WTC11 (cell line): ENCODE results near the gene ACHE. TPM values are rescaled to one million over a fixed set of nuclear protein-coding genes. Genes with fewer than 3 reads are reported as not detected.

Experiments
- ATAC-seq: fragments of 200-7000 bp; cut with Tn5 transposase; 2 replicates; pipeline ENCODE4 v1.10.0; 2021; ENCODE audit warnings: mild to moderate bottlenecking, moderate library complexity
- CTCF ChIA-PET: fragments of 300-600 bp; sonication (Branson Sonifier 250); formaldehyde crosslinking; loops from one replicate; lab custom pipeline; 2021; ENCODE audit warnings: antibody characterized with exemption; lab: Charles Lee
- POLR2A ChIA-PET: fragments of 350-600 bp; sonication (Branson Sonifier 250); formaldehyde crosslinking; loops from one replicate; lab custom pipeline; 2021; ENCODE audit warnings: antibody characterized with exemption; lab: Charles Lee
- DNase-seq: peaks from one replicate; pipeline ENCODE4 v3.0.0; 2021; ENCODE audit warnings: low spot score
- H3K27ac Mint-ChIP-seq: 2 replicates; pipeline ENCODE4 v1.8.0; 2021; ENCODE audit warnings: mixed read lengths
- H3K27me3 Mint-ChIP-seq: 2 replicates; pipeline ENCODE4 v1.8.0; 2021; ENCODE audit warnings: low read depth, mild to moderate bottlenecking, moderate library complexity, mixed read lengths
- H3K36me3 Mint-ChIP-seq: 2 replicates; pipeline ENCODE4 v1.8.0; 2021; ENCODE audit warnings: mixed read lengths
- H3K4me1 Mint-ChIP-seq: 2 replicates; pipeline ENCODE4 v1.8.0; 2022; ENCODE audit warnings: mixed read lengths
- H3K4me3 Mint-ChIP-seq: 2 replicates; pipeline ENCODE4 v1.8.0; 2021; ENCODE audit warnings: mild to moderate bottlenecking, moderate library complexity, mixed read lengths
- H3K9me3 Mint-ChIP-seq: 2 replicates; pipeline ENCODE4 v1.8.0; 2021; ENCODE audit warnings: mixed read lengths
- ARID4B ChIP-seq: sonication (generic); formaldehyde crosslinking; IDR thresholded peaks from 2 replicates; pipeline ENCODE4 v1.8.0; 2023; ENCODE audit warnings: missing genetic modification reagents, mild to moderate bottlenecking, borderline replicate concordance
- CBFB ChIP-seq: sonication (generic); formaldehyde crosslinking; IDR thresholded peaks from 2 replicates; pipeline ENCODE4 v1.8.1; 2022; ENCODE audit warnings: mild to moderate bottlenecking, low read depth, missing genetic modification reagents
- CDX4 ChIP-seq: fragments of 250-450 bp; sonication (Bioruptor Pico); IDR thresholded peaks from 2 replicates; pipeline ENCODE4 v1.9.0; 2021; ENCODE audit warnings: moderate library complexity, mild to moderate bottlenecking, inconsistent platforms, borderline replicate concordance
- CTCF ChIP-seq: fragments of 200-600 bp; IDR thresholded peaks from 2 replicates; pipeline ENCODE4 v1.8.0; 2022; ENCODE audit warnings: antibody characterized with exemption
- E2F1 ChIP-seq: sonication (generic); formaldehyde crosslinking; IDR thresholded peaks from 2 replicates; pipeline ENCODE4 v1.8.0; 2022; ENCODE audit warnings: mild to moderate bottlenecking, missing genetic modification reagents
- EMX1 ChIP-seq: fragments of 250-450 bp; sonication (Bioruptor Pico); IDR thresholded peaks from 2 replicates; pipeline ENCODE4 v1.8.0; 2021; ENCODE audit warnings: mild to moderate bottlenecking
- ERG ChIP-seq: fragments of 250-450 bp; sonication (Bioruptor Pico); IDR thresholded peaks from 2 replicates; pipeline ENCODE4 v1.8.0; 2021; ENCODE audit warnings: mild to moderate bottlenecking
- GRHL2 ChIP-seq: fragments of 250-450 bp; sonication (Bioruptor Pico); IDR thresholded peaks from 2 replicates; pipeline ENCODE4 v1.8.0; 2022; ENCODE audit warnings: mild to moderate bottlenecking, moderate library complexity; ENCODE audit not compliant: insufficient replicate concordance, severe bottlenecking
- JAZF1 ChIP-seq: fragments of 250-450 bp; sonication (Bioruptor Pico); IDR thresholded peaks from 2 replicates; pipeline ENCODE4 v1.9.0; 2021; ENCODE audit warnings: moderate library complexity, mild to moderate bottlenecking, inconsistent platforms
- RORB ChIP-seq: fragments of 250-450 bp; sonication (Bioruptor Pico); IDR thresholded peaks from 2 replicates; pipeline ENCODE4 v1.9.0; 2021; ENCODE audit warnings: mild to moderate bottlenecking
- ZNF281 ChIP-seq: sonication (generic); formaldehyde crosslinking; IDR thresholded peaks from 2 replicates; pipeline ENCODE4 v1.8.0; 2023; ENCODE audit warnings: mild to moderate bottlenecking, missing genetic modification reagents
- total RNA-seq: library from RNA; stranded (reverse); gene quantifications from 3 replicates; pipeline ENCODE4 v1.2.3, GENCODE V29; 2021

ACHE gene
- total RNA-seq, 1 experiment from 2014 or later = 7.7 TPM

GRCh38 chr7:100865938-100866728 lies 29.6 kb downstream of the ACHE start:
- ChIA-PET POLR2A (interaction anchor here (1.0 to 2.1 kb wide), 4 partner anchors 9 to 38 kb away, joined by 3 to 7 read pairs (median 5); partner anchors contain the start of genes EPHB4, SLC12A9, SRRT and UFSP1), CTCF (interaction anchor here (0.5 to 1.0 kb wide), 4 partner anchors 13 to 193 kb away, joined by 3 to 4 read pairs (median 3); partner anchors contain the start of genes POP7, SLC12A9 and UFSP1)
- DNase-seq (no peak), ATAC-seq (peak; percentile 8)
- TF ChIP-seq CBFB (CRISPR knock-in tag) (no peak), CTCF (no peak), ARID4B (no peak), ERG (CRISPR knock-in tag) (no peak), JAZF1 (CRISPR knock-in tag) (no peak), CDX4 (CRISPR knock-in tag) (no peak), RORB (CRISPR knock-in tag) (no peak), E2F1 (CRISPR knock-in tag) (no peak), ZNF281 (CRISPR knock-in tag) (no peak), GRHL2 (CRISPR knock-in tag) (no peak), EMX1 (CRISPR knock-in tag) (no peak)
- Mint-ChIP-seq H3K4me3 (peak overlapping the region; percentile 92), H3K27me3 (no peaks in the 10 kb centered on the region), H3K9me3 (no peaks in the 10 kb centered on the region), H3K4me1 (peaks cover 8% of the 10 kb centered on the region), H3K27ac (no peak overlapping the region), H3K36me3 (peaks cover 23% of the 10 kb centered on the region)
